SK-N-SH treated with all-trans-retinoic acid at 6 μM for 48 hours (cell line): ENCODE results near the gene CTNND2.

Experiments used
- ATAC-seq: fragments of 200-7000 bp; cut with Tn5 transposase; 3 replicates; pipeline ENCODE4 v1.9.1; 2020; ENCODE audit warnings: mild to moderate bottlenecking, moderate library complexity
- ARNTL ChIP-seq: fragments of 450-650 bp; formaldehyde crosslinking; IDR thresholded peaks from 2 replicates; pipeline ENCODE4 v1.5.0; 2020; ENCODE audit warnings: low read depth, mild to moderate bottlenecking, moderate library complexity, borderline replicate concordance
- BACH2 ChIP-seq: fragments of 250-450 bp; sonication (Bioruptor Pico); IDR thresholded peaks from 2 replicates; pipeline ENCODE4 v1.9.0; 2021; ENCODE audit warnings: mild to moderate bottlenecking, borderline replicate concordance
- CREB5 ChIP-seq: fragments of 250-450 bp; sonication (Bioruptor Pico); IDR thresholded peaks from 2 replicates; pipeline ENCODE4 v1.5.1; 2020; ENCODE audit warnings: low read depth, mild to moderate bottlenecking, moderate library complexity
- CSDC2 ChIP-seq: fragments of 250-450 bp; sonication (Bioruptor Pico); IDR thresholded peaks from 2 replicates; pipeline ENCODE4 v1.5.0; 2020; ENCODE audit warnings: mild to moderate bottlenecking, moderate library complexity
- CSRNP3 ChIP-seq: fragments of 250-450 bp; sonication (Bioruptor Pico); IDR thresholded peaks from 2 replicates; pipeline ENCODE4 v1.5.1; 2021; ENCODE audit warnings: mild to moderate bottlenecking, moderate library complexity
- ESRRG ChIP-seq: fragments of 250-450 bp; sonication (Bioruptor Pico); IDR thresholded peaks from 2 replicates; pipeline ENCODE4 v1.6.1; 2021; ENCODE audit warnings: mild to moderate bottlenecking
- GLIS3 ChIP-seq: fragments of 250-450 bp; sonication (Bioruptor Pico); IDR thresholded peaks from 2 replicates; pipeline ENCODE4 v1.5.0; 2020; ENCODE audit warnings: mild to moderate bottlenecking, moderate library complexity
- ISL1 ChIP-seq: fragments of 250-450 bp; sonication (Bioruptor Pico); IDR thresholded peaks from 2 replicates; pipeline ENCODE4 v2.1.2; 2022; ENCODE audit warnings: mild to moderate bottlenecking, moderate library complexity
- PATZ1 ChIP-seq: fragments of 250-450 bp; sonication (Bioruptor Pico); IDR thresholded peaks from 2 replicates; pipeline ENCODE4 v1.8.0; 2020; ENCODE audit warnings: mild to moderate bottlenecking, moderate library complexity, borderline replicate concordance
- POU6F1 ChIP-seq: fragments of 250-450 bp; sonication (Bioruptor Pico); IDR thresholded peaks from 2 replicates; pipeline ENCODE4 v1.8.0; 2021; ENCODE audit warnings: low read depth, mild to moderate bottlenecking, moderate library complexity, borderline replicate concordance
- PPARA ChIP-seq: fragments of 250-450 bp; sonication (Bioruptor Pico); IDR thresholded peaks from 2 replicates; pipeline ENCODE4 v1.5.0; 2020; ENCODE audit warnings: mild to moderate bottlenecking, borderline replicate concordance
- RARB ChIP-seq: fragments of 250-450 bp; sonication (Bioruptor Pico); IDR thresholded peaks from 2 replicates; pipeline ENCODE4 v1.8.0; 2021; ENCODE audit warnings: mild to moderate bottlenecking, moderate library complexity
- SNAI2 ChIP-seq: fragments of 250-450 bp; sonication (Bioruptor Pico); IDR thresholded peaks from 2 replicates; pipeline ENCODE4 v1.5.0; 2020; ENCODE audit warnings: mild to moderate bottlenecking, moderate library complexity
- TCF4 ChIP-seq: fragments of 250-450 bp; sonication (Bioruptor Pico); IDR thresholded peaks from 2 replicates; pipeline ENCODE4 v1.8.0; 2021; ENCODE audit warnings: mild to moderate bottlenecking, moderate library complexity, borderline replicate concordance
- TOX ChIP-seq: fragments of 250-450 bp; sonication (Bioruptor Pico); IDR thresholded peaks from 2 replicates; pipeline ENCODE4 v1.8.0; 2021; ENCODE audit warnings: mild to moderate bottlenecking, moderate library complexity, borderline replicate concordance
- TSHZ2 ChIP-seq: fragments of 250-450 bp; sonication (Bioruptor Pico); IDR thresholded peaks from 2 replicates; pipeline ENCODE4 v1.5.0; 2020; ENCODE audit warnings: mild to moderate bottlenecking, moderate library complexity
- ZC3H10 ChIP-seq: fragments of 250-450 bp; sonication (Bioruptor Pico); IDR thresholded peaks from 2 replicates; pipeline ENCODE4 v1.5.1; 2021; ENCODE audit warnings: mild to moderate bottlenecking, moderate library complexity
- ZFP3 ChIP-seq: fragments of 250-450 bp; sonication (Bioruptor Pico); IDR thresholded peaks from 2 replicates; pipeline ENCODE4 v1.5.0; 2020; ENCODE audit warnings: mild to moderate bottlenecking, moderate library complexity
- ZFP30 ChIP-seq: fragments of 450-650 bp; formaldehyde crosslinking; IDR thresholded peaks from 2 replicates; pipeline ENCODE4 v1.5.0; 2022; ENCODE audit warnings: mild to moderate bottlenecking, moderate library complexity
- ZNF565 ChIP-seq: fragments of 450-650 bp; formaldehyde crosslinking; conservative IDR thresholded peaks from 2 replicates; pipeline ENCODE4 v1.5.0; 2020; ENCODE audit warnings: low read depth, mild to moderate bottlenecking, moderate library complexity
- ZNF70 ChIP-seq: fragments of 450-650 bp; formaldehyde crosslinking; IDR thresholded peaks from 2 replicates; pipeline ENCODE4 v1.5.0; 2020; ENCODE audit warnings: mild to moderate bottlenecking, moderate library complexity
- ZNF8 ChIP-seq: fragments of 450-650 bp; formaldehyde crosslinking; IDR thresholded peaks from 2 replicates; pipeline ENCODE4 v1.5.0; 2020; ENCODE audit warnings: mild to moderate bottlenecking, moderate library complexity

Gene CTNND2

GRCh38 chr5:11153670-11154382, 750.4 kb downstream of the CTNND2 start:
- TF ChIP-seq GLIS3 (CRISPR knock-in tag) (no peak), CSRNP3 (no peak), TCF4 (CRISPR knock-in tag) (no peak), BACH2 (CRISPR knock-in tag) (no peak), POU6F1 (CRISPR knock-in tag) (no peak), PPARA (CRISPR knock-in tag) (no peak), ISL1 (CRISPR knock-in tag) (no peak), TOX (CRISPR knock-in tag) (no peak), ZNF565 (CRISPR knock-in tag) (no peak), ZNF8 (CRISPR knock-in tag) (no peak), TSHZ2 (CRISPR knock-in tag) (no peak), ZNF70 (no peak), ARNTL (CRISPR knock-in tag) (no peak)
- no peak for ATAC-seq

GRCh38 chr5:11152368-11152767, 751.9 kb downstream of the CTNND2 start:
- TF ChIP-seq ZFP3 (CRISPR knock-in tag) (no peak), TSHZ2 (CRISPR knock-in tag) (no peak), CREB5 (CRISPR knock-in tag) (no peak), ZC3H10 (CRISPR knock-in tag) (no peak), BACH2 (CRISPR knock-in tag) (no peak), CSDC2 (CRISPR knock-in tag) (no peak), PATZ1 (CRISPR knock-in tag) (no peak), POU6F1 (CRISPR knock-in tag) (no peak), PPARA (CRISPR knock-in tag) (no peak), ESRRG (CRISPR knock-in tag) (no peak), ZFP30 (no peak), TOX (CRISPR knock-in tag) (no peak), ZNF565 (CRISPR knock-in tag) (no peak), TCF4 (CRISPR knock-in tag) (no peak), SNAI2 (no peak), ZNF70 (no peak), ARNTL (CRISPR knock-in tag) (no peak), RARB (no peak), GLIS3 (CRISPR knock-in tag) (no peak)
- no peak for ATAC-seq
